ENCODE results near the gene POLR2F.

- TF ChIP-seq FOXJ3 (CRISPR knock-in tag; IDR thresholded peaks at IDR 0.05; ENCODE audit: borderline replicate concordance): no peak
- TF ChIP-seq, protein P1, sequence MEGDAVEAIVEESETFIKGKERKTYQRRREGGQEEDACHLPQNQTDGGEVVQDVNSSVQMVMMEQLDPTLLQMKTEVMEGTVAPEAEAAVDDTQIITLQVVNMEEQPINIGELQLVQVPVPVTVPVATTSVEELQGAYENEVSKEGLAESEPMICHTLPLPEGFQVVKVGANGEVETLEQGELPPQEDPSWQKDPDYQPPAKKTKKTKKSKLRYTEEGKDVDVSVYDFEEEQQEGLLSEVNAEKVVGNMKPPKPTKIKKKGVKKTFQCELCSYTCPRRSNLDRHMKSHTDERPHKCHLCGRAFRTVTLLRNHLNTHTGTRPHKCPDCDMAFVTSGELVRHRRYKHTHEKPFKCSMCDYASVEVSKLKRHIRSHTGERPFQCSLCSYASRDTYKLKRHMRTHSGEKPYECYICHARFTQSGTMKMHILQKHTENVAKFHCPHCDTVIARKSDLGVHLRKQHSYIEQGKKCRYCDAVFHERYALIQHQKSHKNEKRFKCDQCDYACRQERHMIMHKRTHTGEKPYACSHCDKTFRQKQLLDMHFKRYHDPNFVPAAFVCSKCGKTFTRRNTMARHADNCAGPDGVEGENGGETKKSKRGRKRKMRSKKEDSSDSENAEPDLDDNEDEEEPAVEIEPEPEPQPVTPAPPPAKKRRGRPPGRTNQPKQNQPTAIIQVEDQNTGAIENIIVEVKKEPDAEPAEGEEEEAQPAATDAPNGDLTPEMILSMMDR (IDR thresholded peaks at IDR 0.05): no peak
- no peak for TF ChIP-seq JUN (CRISPR knock-in tag; IDR thresholded peaks at IDR 0.05)
- TF ChIP-seq MAX (CRISPR knock-in tag; IDR thresholded peaks at IDR 0.05): no peak
- TF ChIP-seq SMAD4 (CRISPR knock-in tag; IDR thresholded peaks at IDR 0.05): no peak
- no peak for TF ChIP-seq ZNF219 (CRISPR knock-in tag; IDR thresholded peaks at IDR 0.05; ENCODE audit: borderline replicate concordance)
- TF ChIP-seq MXD4 (CRISPR knock-in tag; IDR thresholded peaks at IDR 0.05; ENCODE audit: borderline replicate concordance): no peak
- TF ChIP-seq ZNF138 (CRISPR knock-in tag; conservative IDR thresholded peaks at IDR 0.05): no peak
- no peak for TF ChIP-seq ZNF121 (CRISPR knock-in tag; IDR thresholded peaks at IDR 0.05)
These were observed 40.2 kb upstream of the POLR2F start for GRCh38 chr22:37913233-37913721.

Data from WTC11 (cell line).